ENCODE results near the gene TBCCD1. TPM values are rescaled to one million over a fixed set of nuclear protein-coding genes. Genes with fewer than 3 reads are reported as not detected.

Gene TBCCD1, protein sequence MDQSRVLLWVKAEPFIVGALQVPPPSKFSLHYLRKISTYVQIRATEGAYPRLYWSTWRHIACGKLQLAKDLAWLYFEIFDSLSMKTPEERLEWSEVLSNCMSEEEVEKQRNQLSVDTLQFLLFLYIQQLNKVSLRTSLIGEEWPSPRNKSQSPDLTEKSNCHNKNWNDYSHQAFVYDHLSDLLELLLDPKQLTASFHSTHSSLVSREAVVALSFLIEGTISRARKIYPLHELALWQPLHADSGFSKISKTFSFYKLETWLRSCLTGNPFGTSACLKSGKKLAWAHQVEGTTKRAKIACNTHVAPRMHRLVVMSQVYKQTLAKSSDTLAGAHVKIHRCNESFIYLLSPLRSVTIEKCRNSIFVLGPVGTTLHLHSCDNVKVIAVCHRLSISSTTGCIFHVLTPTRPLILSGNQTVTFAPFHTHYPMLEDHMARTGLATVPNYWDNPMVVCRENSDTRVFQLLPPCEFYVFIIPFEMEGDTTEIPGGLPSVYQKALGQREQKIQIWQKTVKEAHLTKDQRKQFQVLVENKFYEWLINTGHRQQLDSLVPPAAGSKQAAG
- 14.7 and 19.7 TPM in 2 replicates for total RNA-seq

GRCh38 chr3:186567072-186567921, at the start of gene TBCCD1:
Gene TBCCD1, minus strand, starts transcription at chr3:186567339. Its CDS starts 3,010 bp downstream, at chr3:186564329.

GRCh38 chr3:186612721-186613636, 45.8 kb upstream of the TBCCD1 start, which contains the start of gene AHSG:
Gene AHSG, plus strand, starts transcription at chr3:186613060. Its CDS starts 82 bp downstream, at chr3:186613142.

DNA sequence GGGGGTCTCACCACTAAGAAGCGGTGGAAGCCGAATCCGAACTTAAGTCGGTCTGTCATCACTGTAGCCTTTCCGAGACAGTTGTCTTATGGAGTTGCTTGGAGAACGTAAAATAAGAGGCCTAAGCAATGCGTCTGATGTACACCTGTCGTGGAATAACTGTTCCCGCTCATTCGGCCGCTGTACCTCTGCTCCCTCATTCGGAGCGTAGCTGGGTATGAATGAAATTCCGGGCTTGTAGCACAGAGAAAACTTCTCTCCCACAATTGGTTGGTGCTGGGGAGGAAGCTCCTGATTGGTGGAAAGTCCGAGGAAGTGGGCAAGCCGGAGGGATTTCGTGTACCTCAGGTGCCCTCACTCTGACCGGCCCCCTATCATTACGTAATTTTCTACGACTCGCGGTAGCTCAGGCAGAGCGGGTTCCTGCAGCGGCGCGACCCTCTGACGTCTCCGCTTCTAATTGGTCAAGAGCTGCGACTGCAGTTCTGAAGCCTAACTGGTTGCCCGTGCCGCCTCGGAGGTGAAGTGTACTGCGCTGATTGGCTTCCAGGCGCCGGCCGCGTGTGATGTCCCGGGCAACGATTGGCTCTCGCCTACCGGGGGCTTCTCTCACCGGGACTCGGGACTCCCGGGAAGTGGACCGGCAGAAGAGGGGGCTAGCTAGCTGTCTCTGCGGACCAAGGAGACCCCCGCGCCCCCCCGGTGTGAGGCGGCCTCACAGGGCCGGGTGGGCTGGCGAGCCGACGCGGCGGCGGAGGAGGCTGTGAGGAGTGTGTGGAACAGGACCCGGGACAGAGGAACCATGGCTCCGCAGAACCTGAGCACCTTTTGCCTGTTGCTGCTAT, 3.2 kb upstream of the TBCCD1 start, which contains the start of gene DNAJB11:
Gene DNAJB11, plus strand, starts transcription at position 625 of the 845 bp plus-strand sequence. Its CDS starts 178 bp downstream, at position 803.

GRCh38 chr3:186544281-186544680, 22.9 kb downstream of the TBCCD1 start, which contains the start of gene CRYGS:
Gene CRYGS, minus strand, starts transcription at chr3:186544380. Its CDS starts 54 bp downstream, at chr3:186544326.

Other genes with a start within 250 kb of the TBCCD1 start
- 0.37 and 1.4 TPM in 2 replicates for gene DGKG, start 205.1 kb downstream of the TBCCD1 start, total RNA-seq
- 1.8 and 2.3 TPM in 2 replicates for gene CRYGS, start 23.0 kb downstream of the TBCCD1 start, total RNA-seq
- gene DNAJB11, start 3.4 kb upstream of the TBCCD1 start, total RNA-seq = 26.1 and 37.9 TPM in 2 replicates
- gene AHSG, start 45.7 kb upstream of the TBCCD1 start, total RNA-seq = not detected in 2 replicates
- gene FETUB, start 73.1 kb upstream of the TBCCD1 start, total RNA-seq = not detected in 2 replicates
- gene HRG, start 98.7 kb upstream of the TBCCD1 start, total RNA-seq = not detected in 2 replicates
- not detected in 2 replicates for gene KNG1, start 150.0 kb upstream of the TBCCD1 start, total RNA-seq
- 344 and 390 TPM in 2 replicates for gene EIF4A2, start 216.2 kb upstream of the TBCCD1 start, total RNA-seq
- 24.3 and 38.5 TPM in 2 replicates for gene RFC4, start 239.1 kb upstream of the TBCCD1 start, total RNA-seq

Data from subcutaneous preadipocyte (primary cell).